Liver (tissue), 9 donors: ENCODE data around the gene CYB5A. TPM values are rescaled to one million over a fixed set of nuclear protein-coding genes. Genes with fewer than 3 reads are reported as not detected.

Experiments
- DNase-seq: peaks from one replicate; pipeline ENCODE4 v3.0.0-alpha.2; 2017; ENCODE audit warnings: low spot score
- H3K27ac ChIP-seq, 2 donors: one replicate each; pipeline ENCODE4 v1.7.0; 2013; ENCODE audit warnings: inconsistent platforms in 2 of 2, low read length in 2 of 2, control low read depth in 1 of 2, low read depth in 1 of 2, mild to moderate bottlenecking in 1 of 2
- H3K27me3 ChIP-seq, 4 donors: one replicate each; pipeline versions ENCODE4 v1.6.1 to v1.7.0; 2013; ENCODE audit warnings: low read length in 3 of 4, inconsistent platforms in 1 of 4, mild to moderate bottlenecking in 1 of 4, moderate library complexity in 1 of 4; ENCODE audit not compliant: control insufficient read depth in 4 of 4, insufficient read depth in 4 of 4
- H3K36me3 ChIP-seq, 4 donors: one replicate each; pipeline versions ENCODE4 v1.6.1 to v1.7.0; 2013; ENCODE audit warnings: low read length in 3 of 4, mild to moderate bottlenecking in 3 of 4, low read depth in 1 of 4, moderate library complexity in 1 of 4; ENCODE audit not compliant: control insufficient read depth in 4 of 4, insufficient read depth in 3 of 4
- H3K4me1 ChIP-seq, 4 donors: one replicate each; pipeline versions ENCODE4 v1.6.1 to v1.7.0; 2013; ENCODE audit warnings: low read length in 3 of 4, mild to moderate bottlenecking in 3 of 4, moderate library complexity in 1 of 4; ENCODE audit not compliant: control insufficient read depth in 4 of 4, insufficient read depth in 4 of 4
- H3K4me3 ChIP-seq, 3 donors: one replicate each; pipeline versions ENCODE4 v1.6.1 to v1.7.0; 2013; ENCODE audit warnings: low read length in 3 of 3, control low read depth in 1 of 3, low read depth in 1 of 3, mild to moderate bottlenecking in 1 of 3
- H3K9ac ChIP-seq, 2 donors: one replicate each; pipeline ENCODE4 v1.7.0; 2013; ENCODE audit warnings: low read length in 2 of 2, mild to moderate bottlenecking in 2 of 2, moderate library complexity in 2 of 2, control low read depth in 1 of 2, low read depth in 1 of 2
- H3K9me3 ChIP-seq, 4 donors: one replicate each; pipeline versions ENCODE4 v1.6.1 to v1.7.0; 2013; ENCODE audit warnings: low read length in 3 of 4; ENCODE audit not compliant: control insufficient read depth in 4 of 4
- EGR1 ChIP-seq, 2 donors: IDR thresholded peaks; 2 replicates each; pipeline ENCODE4 v1.6.1; 2016 to 2018; ENCODE audit warnings: antibody characterized with exemption in 2 of 2, low read depth in 2 of 2
- FOXA1 ChIP-seq: IDR thresholded peaks from 2 replicates; pipeline ENCODE4 v1.6.1; 2016; ENCODE audit warnings: antibody characterized with exemption
- FOXA2 ChIP-seq: IDR thresholded peaks from 2 replicates; pipeline ENCODE4 v1.6.1; 2016; ENCODE audit warnings: antibody characterized with exemption
- GABPA ChIP-seq, 2 donors: IDR thresholded peaks in 1 of 2; conservative IDR thresholded peaks in 1 of 2; 2 replicates each; pipeline ENCODE4 v1.6.1; 2016; ENCODE audit warnings: antibody characterized with exemption in 2 of 2, mild to moderate bottlenecking in 1 of 2, moderate library complexity in 1 of 2
- JUND ChIP-seq, 2 donors: IDR thresholded peaks; 2 replicates each; pipeline ENCODE4 v1.6.1; 2016; ENCODE audit warnings: antibody characterized with exemption in 2 of 2
- MAX ChIP-seq: IDR thresholded peaks from 2 replicates; pipeline ENCODE4 v1.6.1; 2016; ENCODE audit warnings: antibody characterized with exemption
- NR2F2 ChIP-seq: IDR thresholded peaks from 2 replicates; pipeline ENCODE4 v1.6.1; 2016; ENCODE audit warnings: antibody characterized with exemption
- REST ChIP-seq: IDR thresholded peaks from 2 replicates; pipeline ENCODE4 v1.6.1; 2016; ENCODE audit warnings: antibody characterized with exemption, mild to moderate bottlenecking
- RXRA ChIP-seq, 2 donors: IDR thresholded peaks; 2 replicates each; pipeline ENCODE4 v1.6.1; 2017 to 2018; ENCODE audit warnings: antibody characterized with exemption in 2 of 2, mild to moderate bottlenecking in 1 of 2
- TAF1 ChIP-seq: conservative IDR thresholded peaks from 2 replicates; pipeline ENCODE4 v1.6.1; 2016; ENCODE audit warnings: antibody characterized with exemption, mild to moderate bottlenecking
- YY1 ChIP-seq: IDR thresholded peaks from 2 replicates; pipeline ENCODE4 v1.6.1; 2016; ENCODE audit warnings: antibody characterized with exemption, mild to moderate bottlenecking
- WGBS: extraction: QIAGEN DNeasy Blood & Tissue Kit; methylation state at CpG from one replicate; pipeline ENCODE4 v1.1.7; 2013; 5-methylcytosine and 5-hydroxymethylcytosine counted together
- polyA plus RNA-seq, 2 donors: library from polyadenylated mRNA; stranded (reverse) in 1 of 2; unstranded in 1 of 2; fragments of 200-250 nt in 1 of 2; fragments of >200 nt in 1 of 2; fragmentation: Nextera tagmentation in 1 of 2; extraction: Ambion mirVana in 1 of 2; gene quantifications; one replicate each; pipeline versions ENCODE4 v1.2.1 to v1.2.3, GENCODE V29; 2013 to 2015
- total RNA-seq, 2 donors: library from RNA; depleted of rRNA; stranded (reverse); fragments of >200 nt; gene quantifications; one replicate each; pipeline ENCODE4 v1.2.3, GENCODE V29; 2014
- TF ChIP-seq, protein P1 (sequence below): IDR thresholded peaks from 2 replicates; pipeline ENCODE4 v1.6.1; 2016; ENCODE audit warnings: antibody characterized with exemption
- TF ChIP-seq, protein P2 (sequence below): fragments of 150-350 bp; IDR thresholded peaks from 2 replicates; pipeline ENCODE4 v1.5.1; 2017; ENCODE audit warnings: improper control_type of control experiment, low read depth, low read length; ENCODE audit not compliant: missing input control
- TF ChIP-seq, protein P3 (sequence below): IDR thresholded peaks from 2 replicates; pipeline ENCODE4 v1.6.1; 2016; ENCODE audit warnings: antibody characterized with exemption
- donor health status: healthy.
- donor health status: healthy.
- donor health status: healthy.
- donor health status: healthy.
- donor health status: healthy.

CYB5A gene
- total and polyA plus RNA-seq, 4 donors = 277 to 2,022 (median 1,122) TPM

DNA sequence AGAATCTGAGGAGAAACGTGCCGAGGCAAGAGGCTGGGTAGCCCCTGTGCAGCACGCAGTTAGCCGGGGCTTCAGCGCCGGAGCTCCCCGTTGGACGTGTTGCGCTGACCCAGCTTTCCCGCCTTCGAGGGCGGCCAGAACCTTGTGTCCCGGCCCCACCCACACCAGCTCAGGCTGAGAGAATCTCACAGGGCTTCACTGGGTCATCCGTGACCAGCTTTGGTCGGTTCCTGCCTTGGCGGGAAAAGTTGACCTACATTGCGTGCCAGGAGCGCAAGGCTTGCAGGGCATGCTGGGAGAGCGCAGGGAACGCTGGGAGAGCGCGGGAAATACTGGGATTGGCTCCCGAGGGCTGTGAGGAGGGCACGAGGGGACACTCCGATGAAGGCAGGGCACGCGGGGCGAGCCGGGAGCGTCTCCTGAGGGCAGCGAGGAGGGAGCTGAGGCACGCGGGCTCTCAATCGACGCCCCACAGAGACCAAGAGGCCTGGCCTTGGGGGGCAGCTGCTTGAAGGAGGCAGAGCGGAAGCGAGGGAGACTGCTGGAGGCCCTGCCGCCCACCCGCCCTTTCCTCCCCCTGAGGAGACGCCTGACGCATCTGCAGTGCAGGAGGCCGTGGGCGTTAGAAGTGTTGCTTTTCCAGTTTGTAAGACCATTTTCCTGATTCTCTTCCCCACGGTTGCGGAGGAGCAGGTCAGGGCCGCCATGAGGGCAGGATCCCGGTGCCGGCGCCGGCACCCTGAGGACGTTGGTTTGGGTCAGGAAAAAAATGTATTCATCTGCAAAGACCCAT, 23.9 kb upstream of the CYB5A start, which contains the start of gene C18orf63:
Gene C18orf63 (plus strand): TSS at position 376 of the 793 bp plus-strand sequence. CDS start 2,027 bp downstream, outside the sequence.
- H3K4me3 ChIP-seq = no peak within 1 kb of the TSS
- WGBS = 97% methylated on average over 51 of the region's 51 CpGs

DNA sequence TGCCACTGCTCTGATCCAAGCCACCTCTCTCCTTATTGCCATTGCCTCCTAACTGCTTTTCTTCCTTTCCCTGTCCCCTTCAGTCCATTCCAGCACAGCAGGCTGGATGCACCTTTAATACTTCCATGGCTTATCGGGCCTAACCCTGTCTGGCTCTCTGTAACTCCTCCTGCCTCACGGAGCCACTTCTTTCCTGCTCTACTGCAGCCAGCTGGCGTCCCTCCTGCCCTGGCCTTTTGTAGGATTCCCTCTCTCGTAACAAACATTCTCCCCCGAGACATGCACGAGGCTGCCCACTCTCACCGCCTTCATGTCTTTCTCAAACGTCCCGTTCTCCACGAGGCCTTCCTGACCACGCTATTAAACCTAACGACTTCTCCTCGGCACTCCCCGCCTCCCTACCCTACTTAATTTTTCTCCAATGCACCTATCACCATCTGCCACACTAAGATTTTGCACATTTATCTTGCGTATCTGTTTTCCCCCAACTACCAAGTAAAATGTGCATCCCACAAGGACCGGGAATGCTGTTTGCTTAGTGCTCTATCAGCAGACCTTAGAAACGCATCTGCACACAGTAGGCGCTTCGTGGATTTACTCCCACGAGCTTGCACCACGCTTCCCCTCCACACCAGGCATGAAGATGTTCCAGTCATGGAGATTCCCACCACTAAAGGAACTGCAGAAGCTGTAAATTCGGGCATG, 23.1 kb upstream of the CYB5A start:
- no peaks in the 10 kb centered on the region for H3K27me3 ChIP-seq
- no peaks in the 10 kb centered on the region for H3K36me3 ChIP-seq
- H3K9me3 ChIP-seq = no peaks in the 10 kb centered on the region
- 93% methylated on average over 22 of the region's 22 CpGs for WGBS
- DNase-seq = no peak
- peaks cover 0 to 6% (median 2%) of the 10 kb centered on the region in 4 donors for H3K4me1 ChIP-seq
- H3K9ac ChIP-seq = no peak overlapping the region
- no peak overlapping the region for H3K27ac ChIP-seq
- H3K4me3 ChIP-seq = no peak overlapping the region
- TF ChIP-seq FOXA2 (no peak), MAX (no peak), REST (no peak), RXRA (IDR thresholded peaks at IDR 0.05) (no peak), NR2F2 (no peak), YY1 (no peak), TAF1 (no peak), FOXA1 (no peak), JUND (IDR thresholded peaks at IDR 0.05) (no peak), EGR1 (IDR thresholded peaks at IDR 0.05; ENCODE audit: low read depth in 2 of 2) (no peak), GABPA (IDR thresholded peaks at IDR 0.05 in 1 of 2, conservative IDR thresholded peaks at IDR 0.05 in 1 of 2) (no peak)
- TF ChIP-seq, protein P1, sequence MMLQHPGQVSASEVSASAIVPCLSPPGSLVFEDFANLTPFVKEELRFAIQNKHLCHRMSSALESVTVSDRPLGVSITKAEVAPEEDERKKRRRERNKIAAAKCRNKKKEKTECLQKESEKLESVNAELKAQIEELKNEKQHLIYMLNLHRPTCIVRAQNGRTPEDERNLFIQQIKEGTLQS = no peak
- TF ChIP-seq, protein P2, sequence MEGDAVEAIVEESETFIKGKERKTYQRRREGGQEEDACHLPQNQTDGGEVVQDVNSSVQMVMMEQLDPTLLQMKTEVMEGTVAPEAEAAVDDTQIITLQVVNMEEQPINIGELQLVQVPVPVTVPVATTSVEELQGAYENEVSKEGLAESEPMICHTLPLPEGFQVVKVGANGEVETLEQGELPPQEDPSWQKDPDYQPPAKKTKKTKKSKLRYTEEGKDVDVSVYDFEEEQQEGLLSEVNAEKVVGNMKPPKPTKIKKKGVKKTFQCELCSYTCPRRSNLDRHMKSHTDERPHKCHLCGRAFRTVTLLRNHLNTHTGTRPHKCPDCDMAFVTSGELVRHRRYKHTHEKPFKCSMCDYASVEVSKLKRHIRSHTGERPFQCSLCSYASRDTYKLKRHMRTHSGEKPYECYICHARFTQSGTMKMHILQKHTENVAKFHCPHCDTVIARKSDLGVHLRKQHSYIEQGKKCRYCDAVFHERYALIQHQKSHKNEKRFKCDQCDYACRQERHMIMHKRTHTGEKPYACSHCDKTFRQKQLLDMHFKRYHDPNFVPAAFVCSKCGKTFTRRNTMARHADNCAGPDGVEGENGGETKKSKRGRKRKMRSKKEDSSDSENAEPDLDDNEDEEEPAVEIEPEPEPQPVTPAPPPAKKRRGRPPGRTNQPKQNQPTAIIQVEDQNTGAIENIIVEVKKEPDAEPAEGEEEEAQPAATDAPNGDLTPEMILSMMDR = no peak

More for the DNA sequence above, 23.9 kb upstream of the CYB5A start, which contains the start of gene C18orf63:
- Histone ChIP-seq H3K36me3 (no peaks in the 10 kb centered on the region), H3K9me3 (no peaks in the 10 kb centered on the region), H3K4me1 (peaks cover 0 to 6% (median 2%) of the 10 kb centered on the region in 4 donors), H3K9ac (no peak within 1 kb of the TSS), H3K27ac (no peak within 1 kb of the TSS), H3K27me3 (no peaks in the 10 kb centered on the region)
- DNase-seq = no peak
- TF ChIP-seq FOXA1 (no peak), NR2F2 (no peak)
- TF ChIP-seq, protein P3, sequence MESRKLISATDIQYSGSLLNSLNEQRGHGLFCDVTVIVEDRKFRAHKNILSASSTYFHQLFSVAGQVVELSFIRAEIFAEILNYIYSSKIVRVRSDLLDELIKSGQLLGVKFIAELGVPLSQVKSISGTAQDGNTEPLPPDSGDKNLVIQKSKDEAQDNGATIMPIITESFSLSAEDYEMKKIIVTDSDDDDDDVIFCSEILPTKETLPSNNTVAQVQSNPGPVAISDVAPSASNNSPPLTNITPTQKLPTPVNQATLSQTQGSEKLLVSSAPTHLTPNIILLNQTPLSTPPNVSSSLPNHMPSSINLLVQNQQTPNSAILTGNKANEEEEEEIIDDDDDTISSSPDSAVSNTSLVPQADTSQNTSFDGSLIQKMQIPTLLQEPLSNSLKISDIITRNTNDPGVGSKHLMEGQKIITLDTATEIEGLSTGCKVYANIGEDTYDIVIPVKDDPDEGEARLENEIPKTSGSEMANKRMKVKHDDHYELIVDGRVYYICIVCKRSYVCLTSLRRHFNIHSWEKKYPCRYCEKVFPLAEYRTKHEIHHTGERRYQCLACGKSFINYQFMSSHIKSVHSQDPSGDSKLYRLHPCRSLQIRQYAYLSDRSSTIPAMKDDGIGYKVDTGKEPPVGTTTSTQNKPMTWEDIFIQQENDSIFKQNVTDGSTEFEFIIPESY = no peak
- TF ChIP-seq, protein P2 = no peak
